Mononuclear cell (primary cell): Measurements from ENCODE around the gene GAS7. TPM values are rescaled to one million over a fixed set of nuclear protein-coding genes. Genes with fewer than 3 reads are reported as not detected.

Source experiments
- H3K27me3 ChIP-seq: 2 replicates; pipeline ENCODE4 v1.6.0; 2011; ENCODE audit warnings: low read length, control low read depth; ENCODE audit not compliant: insufficient read depth
- H3K4me1 ChIP-seq: 2 replicates; pipeline ENCODE4 v1.5.1; 2011; ENCODE audit warnings: mild to moderate bottlenecking, low read length, control low read depth; ENCODE audit not compliant: insufficient read depth
- H3K4me3 ChIP-seq: 2 replicates; pipeline ENCODE4 v1.5.1; 2011; ENCODE audit warnings: mild to moderate bottlenecking, low read length, moderate library complexity
- H3K9me3 ChIP-seq: 2 replicates; pipeline ENCODE4 v1.5.1; 2011; ENCODE audit warnings: low read depth, mild to moderate bottlenecking, control low read depth, low read length
- total RNA-seq: library from RNA; depleted of rRNA; stranded (reverse); fragments of >200 nt; gene quantifications from one replicate; pipeline ENCODE4 v1.2.3, GENCODE V29; 2012

GAS7 gene
- total RNA-seq, 1 donor = 38.4 TPM

DNA sequence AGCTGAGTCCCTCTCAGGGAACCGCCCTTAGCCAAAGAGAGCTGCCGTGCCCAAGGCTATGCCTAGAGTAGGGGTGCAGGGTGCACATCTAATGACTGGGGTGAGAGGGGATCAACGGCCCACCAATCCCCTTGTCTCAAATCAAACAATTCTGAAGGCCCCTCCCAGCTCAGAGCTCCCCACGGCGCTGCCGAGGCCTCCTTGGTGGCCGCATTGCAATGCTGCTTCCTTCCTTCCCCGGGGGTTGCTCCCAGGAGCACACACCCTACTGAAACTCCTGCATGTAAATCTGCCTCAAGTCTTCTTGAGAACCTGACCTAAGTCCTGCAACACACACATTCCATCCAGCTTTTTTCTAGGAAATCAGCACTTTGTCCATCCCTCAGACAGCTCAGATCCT, 212.8 kb downstream of the GAS7 start:
- Histone ChIP-seq H3K4me1 (peaks cover 39% of the 10 kb centered on the region), H3K9me3 (no peaks in the 10 kb centered on the region), H3K4me3 (no peak overlapping the region), H3K27me3 (no peaks in the 10 kb centered on the region)

DNA sequence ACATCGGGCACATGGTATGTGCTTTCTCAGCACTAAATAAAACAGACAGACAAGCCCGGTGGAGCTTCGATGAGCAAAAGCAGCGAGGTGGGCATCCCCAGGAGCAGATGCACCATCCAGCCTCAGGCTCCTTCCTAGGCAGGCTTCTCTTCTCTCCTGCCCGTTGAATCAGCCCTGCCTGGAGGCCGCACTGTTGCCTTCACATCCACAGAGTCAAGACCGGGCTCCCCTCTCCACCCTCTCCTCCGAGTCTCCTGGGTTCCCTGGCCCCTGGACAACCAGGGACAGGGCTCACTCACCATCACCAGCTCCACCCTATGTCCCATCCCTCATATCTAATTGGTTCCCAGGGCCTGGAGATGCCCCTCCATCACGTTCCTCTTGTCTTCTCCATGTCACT, 213.6 kb downstream of the GAS7 start:
- H3K4me3 ChIP-seq = no peak overlapping the region
- peaks cover 39% of the 10 kb centered on the region for H3K4me1 ChIP-seq
- H3K27me3 ChIP-seq = no peaks in the 10 kb centered on the region
- H3K9me3 ChIP-seq = no peaks in the 10 kb centered on the region

DNA sequence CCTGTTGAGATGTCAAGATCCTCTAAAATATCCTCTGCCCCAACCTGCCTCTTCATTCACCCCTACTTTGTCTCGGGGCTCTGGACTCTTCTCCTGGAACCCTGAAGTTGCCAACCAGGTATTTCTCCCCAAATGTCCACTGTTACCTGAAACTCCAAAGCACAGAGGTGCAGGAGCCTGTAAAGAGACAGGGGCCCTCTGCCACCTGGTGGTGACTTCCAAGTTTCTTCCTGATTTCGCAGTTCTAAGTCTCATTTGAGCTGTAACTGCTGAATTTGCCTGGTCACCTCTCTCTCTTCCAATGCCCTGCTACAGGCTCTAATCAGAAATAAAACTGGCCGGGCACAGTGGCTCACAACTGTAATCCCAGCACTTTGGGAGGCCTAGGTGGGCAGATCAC, 216.2 kb downstream of the GAS7 start:
- Histone ChIP-seq H3K27me3 (no peaks in the 10 kb centered on the region), H3K4me1 (peaks cover 30% of the 10 kb centered on the region), H3K4me3 (no peak overlapping the region), H3K9me3 (no peaks in the 10 kb centered on the region)

DNA sequence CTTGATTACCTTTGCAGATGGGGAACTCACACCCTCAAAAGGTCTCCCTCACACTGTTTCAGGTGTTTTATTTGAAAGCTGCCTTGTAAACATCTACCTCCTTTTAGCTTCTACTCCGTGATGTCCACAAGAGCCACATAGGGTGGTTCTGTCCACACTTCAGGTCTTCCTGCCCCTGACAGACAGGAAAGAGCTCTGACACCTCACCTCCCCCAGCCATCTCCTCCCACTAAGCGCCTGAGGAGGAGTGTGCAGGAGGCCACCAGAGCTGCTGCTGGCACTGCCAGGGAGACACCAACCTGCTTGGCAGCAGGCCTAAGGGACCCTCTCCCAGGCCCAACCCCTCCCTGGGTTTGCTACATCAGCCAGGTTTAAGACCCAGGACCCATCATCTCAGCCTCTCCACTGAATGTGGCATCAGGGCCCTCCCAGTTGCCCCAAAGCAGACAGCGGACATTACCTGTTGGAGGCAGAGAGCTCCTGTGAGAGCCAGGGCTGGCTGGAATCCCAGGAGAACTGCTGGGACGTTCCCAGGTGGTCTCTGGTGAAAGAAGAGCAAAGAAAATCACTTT, 217.0 kb downstream of the GAS7 start:
- H3K4me1 ChIP-seq = peaks cover 30% of the 10 kb centered on the region
- H3K9me3 ChIP-seq = no peaks in the 10 kb centered on the region
- H3K27me3 ChIP-seq = no peaks in the 10 kb centered on the region
- no peak overlapping the region for H3K4me3 ChIP-seq

DNA sequence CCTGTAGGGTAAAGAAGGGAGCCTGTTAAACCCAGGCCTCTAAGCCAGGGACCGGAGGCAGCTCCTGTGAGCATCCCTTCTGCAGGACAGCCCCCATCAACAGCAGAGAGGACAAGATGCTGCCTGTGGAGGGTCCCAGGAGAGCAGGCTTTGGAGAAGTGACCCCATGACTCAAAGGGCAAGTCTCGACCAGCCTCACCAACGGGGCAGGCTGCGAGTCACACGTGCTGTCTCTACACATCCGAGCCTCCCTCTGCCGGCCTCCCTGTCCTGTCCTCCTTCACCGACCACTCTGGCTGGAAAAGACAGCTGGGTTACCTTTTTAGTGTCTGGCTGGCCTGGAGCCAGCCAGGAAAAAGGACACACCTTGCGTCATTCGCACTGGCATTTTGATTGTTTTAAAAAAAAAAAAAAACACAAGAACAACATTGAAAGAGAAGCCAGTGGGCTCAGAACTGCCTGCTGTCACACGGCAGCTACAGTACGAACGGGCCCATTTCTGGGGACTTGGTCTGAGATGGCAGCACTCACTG, 218.9 kb downstream of the GAS7 start:
- H3K4me3 ChIP-seq = no peak overlapping the region
- H3K4me1 ChIP-seq = peaks cover 35% of the 10 kb centered on the region

DNA sequence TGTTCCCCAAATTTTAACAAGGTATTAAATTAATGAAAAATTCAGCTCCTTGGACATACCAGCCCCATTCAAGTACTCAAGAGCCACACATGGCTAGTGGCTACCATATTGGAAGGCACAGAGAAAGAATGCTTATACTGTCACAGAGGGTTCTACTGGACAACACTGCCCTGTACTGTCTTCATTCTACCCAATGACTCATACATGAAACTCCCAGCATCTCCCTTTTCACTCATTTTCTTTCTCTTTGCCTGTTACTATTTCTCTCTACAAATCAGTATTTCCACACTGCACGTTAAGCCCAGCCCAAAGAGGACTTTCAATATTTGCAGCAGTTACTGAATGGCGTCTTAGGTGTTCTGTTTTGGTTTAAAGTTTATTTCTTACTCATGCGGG, 221.2 kb downstream of the GAS7 start:
- peaks cover 43% of the 10 kb centered on the region for H3K4me1 ChIP-seq
- H3K9me3 ChIP-seq = no peaks in the 10 kb centered on the region
- H3K27me3 ChIP-seq = no peaks in the 10 kb centered on the region
- no peak overlapping the region for H3K4me3 ChIP-seq

More for the DNA sequence above, 218.9 kb downstream of the GAS7 start:
- H3K27me3 ChIP-seq = no peaks in the 10 kb centered on the region
- H3K9me3 ChIP-seq = no peaks in the 10 kb centered on the region

DNA sequence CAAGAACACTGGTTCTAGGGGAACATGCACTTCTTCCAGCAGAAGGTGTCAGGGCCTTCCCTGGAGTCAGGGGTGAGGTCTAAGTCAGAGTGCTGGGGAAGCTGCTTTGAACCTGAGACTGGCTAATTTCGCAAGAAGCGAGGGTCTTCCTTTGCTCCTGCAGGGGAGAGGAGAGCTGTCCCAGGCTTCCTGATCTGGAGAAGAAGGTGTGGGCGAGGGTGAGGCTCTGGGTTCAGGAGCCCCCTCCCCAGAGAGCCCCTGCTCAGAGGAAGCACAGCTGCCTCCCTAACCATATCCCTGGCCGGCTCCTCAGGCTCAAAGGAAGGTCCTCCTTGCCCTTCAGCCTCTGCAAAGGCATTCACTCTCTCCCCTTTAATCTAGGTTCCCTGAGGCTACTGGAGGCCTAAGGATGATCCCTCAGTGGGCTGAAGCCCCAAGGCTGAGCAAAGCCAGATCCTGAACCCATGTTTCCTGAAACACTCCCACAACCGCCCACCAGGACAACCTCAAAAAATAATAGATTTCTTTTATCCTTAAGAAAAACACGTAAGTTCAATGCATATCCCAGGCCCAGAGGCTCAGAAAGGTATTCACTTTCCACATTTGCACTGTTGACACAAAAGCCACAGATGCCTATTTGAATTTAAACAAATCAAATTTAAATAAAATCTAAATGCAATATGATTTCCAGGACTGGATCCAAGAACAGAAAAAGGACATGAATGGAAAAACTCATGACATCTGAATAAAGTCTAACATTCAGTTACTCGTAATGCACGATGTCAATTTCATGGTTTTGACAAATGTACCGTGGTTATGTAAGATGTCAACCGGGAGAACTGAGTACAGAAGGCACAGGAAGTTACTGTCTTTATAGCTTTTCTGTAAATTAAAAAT, 221.9 kb downstream of the GAS7 start:
- Histone ChIP-seq H3K4me3 (no peak overlapping the region), H3K9me3 (no peaks in the 10 kb centered on the region), H3K4me1 (peaks cover 37% of the 10 kb centered on the region), H3K27me3 (no peaks in the 10 kb centered on the region)

DNA sequence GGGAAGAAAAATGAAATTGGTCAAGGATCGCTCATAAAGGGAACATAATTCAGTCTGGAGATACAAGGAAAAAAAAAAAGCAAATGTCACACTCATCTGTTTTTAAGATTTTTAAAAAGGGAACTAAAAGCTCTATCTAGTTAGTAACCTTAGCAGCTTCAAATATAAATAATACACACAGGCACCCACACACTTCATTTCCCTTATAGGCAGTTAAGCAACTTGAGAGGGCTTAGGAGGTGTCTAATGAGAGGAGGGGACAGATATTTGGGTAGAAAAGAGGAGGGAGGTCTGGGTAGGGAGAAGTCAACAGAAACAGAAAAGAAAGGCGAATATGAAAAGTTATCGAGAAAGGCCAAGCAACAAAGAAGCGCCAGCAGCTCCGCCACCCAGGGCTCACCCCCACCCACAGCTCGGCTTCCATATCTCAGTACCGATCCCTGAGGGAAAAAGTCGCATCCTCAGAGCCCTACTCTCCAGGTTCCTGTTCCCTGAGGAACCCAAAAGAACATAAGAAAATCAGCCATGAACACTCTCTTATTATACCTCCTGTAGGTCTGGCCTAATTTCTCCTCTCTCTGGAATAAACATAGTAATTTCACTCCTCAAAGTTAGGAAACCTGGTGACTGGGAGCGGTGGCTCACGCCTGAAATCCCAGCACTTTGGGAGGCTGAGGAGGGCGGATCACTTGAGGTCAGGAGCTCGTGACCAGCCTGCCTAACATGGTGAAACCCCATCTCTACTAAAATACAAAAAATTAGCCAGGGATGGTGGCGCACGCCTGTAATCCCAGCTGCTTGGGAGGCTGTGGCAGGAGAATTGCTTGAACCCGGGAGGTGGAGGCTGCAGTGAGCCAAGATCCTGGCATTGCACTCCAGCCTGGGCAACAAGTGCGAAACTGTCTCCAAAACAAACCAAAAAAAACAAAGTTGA, 223.7 kb downstream of the GAS7 start:
- Histone ChIP-seq H3K27me3 (no peaks in the 10 kb centered on the region), H3K9me3 (no peaks in the 10 kb centered on the region), H3K4me3 (no peak overlapping the region), H3K4me1 (peaks cover 37% of the 10 kb centered on the region)

DNA sequence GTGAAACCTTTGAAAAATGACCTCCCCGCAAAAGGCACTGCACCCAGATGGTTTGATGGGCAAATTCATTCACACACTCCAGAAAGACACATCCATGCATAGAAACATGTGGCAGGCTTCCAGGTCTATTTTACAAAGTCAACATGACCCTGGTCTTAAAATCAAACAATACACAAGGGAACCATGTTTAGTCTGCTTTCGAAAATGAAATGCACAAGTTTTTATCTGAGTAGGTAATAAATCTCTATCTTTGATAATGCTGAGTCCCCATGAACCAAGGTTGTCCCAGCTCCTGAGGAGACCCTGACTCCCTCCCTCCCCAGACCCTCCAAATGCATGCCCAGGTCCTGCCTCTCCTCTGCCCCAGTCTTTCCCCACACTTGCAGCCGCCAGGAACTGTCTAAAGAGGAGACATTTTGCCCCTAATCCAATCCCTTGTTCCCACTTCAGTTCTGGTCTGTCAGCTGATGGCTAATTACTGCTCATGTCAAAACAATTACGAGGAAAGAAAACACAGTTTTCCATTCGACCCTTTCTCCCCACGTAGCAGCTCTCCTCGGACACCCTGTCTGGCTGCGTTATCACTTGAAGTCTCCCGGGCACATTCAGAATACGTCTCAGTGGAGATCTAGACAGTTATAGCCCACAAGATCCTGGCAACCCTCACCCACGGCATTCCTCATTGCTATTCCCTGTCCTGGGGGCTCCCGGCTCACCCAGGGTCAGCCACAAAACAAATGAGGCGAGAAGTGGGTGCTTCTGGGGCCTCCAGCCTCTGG, 224.5 kb downstream of the GAS7 start:
- Histone ChIP-seq H3K4me1 (peaks cover 37% of the 10 kb centered on the region), H3K4me3 (no peak overlapping the region), H3K27me3 (no peaks in the 10 kb centered on the region), H3K9me3 (no peaks in the 10 kb centered on the region)

DNA sequence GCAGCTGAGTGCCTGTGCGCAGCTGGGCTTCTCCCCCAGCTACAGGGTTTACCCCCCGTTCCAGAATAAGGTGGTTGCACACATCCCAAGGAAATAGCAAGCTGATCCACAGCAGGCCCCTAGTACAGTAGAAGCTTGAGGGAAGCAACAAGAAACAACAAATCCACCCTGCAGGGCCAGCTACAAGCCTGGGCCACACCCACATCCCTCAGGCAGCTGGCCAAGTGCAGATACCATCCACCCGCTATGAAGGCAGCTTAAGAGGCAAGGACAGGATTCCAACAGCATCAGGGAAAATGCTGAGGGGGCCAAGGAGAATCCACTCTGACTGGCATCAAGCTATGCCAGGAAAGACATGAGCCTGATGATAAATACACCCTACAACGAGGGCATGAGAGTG, 226.4 kb downstream of the GAS7 start:
- Histone ChIP-seq H3K9me3 (no peaks in the 10 kb centered on the region), H3K4me3 (no peak overlapping the region), H3K27me3 (no peaks in the 10 kb centered on the region), H3K4me1 (peaks cover 33% of the 10 kb centered on the region)

DNA sequence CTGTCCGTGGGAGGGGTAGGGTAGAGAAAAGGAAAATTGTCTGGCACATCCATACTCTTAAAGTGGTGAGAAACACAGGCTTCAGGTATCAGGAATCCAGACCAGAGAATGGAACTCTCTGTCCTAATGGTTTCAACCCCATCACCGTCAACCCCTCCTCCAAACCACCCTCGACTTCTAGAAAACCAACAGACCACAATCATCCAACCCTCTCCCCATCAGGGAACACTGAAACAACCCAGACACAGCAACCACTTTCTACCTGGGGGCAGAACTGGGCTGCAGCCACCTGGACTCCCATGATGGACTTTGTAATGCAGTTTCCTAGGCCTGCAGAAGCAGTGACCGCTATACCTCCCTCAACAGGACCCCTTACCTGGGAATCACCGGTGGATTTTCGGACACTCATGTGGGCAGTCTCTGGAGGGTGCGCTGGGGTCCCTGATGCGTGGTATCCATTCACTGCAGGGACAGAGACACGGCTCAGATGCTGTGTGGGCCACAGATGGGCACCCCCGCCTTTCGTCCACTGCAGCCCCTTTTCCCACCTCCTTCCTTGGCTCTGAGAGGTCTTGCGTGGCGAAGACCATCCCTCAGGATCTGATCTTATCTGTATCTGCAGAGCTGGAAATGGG, 229.0 kb downstream of the GAS7 start:
- Histone ChIP-seq H3K27me3 (no peaks in the 10 kb centered on the region), H3K9me3 (no peaks in the 10 kb centered on the region), H3K4me3 (no peak overlapping the region), H3K4me1 (peaks cover 7% of the 10 kb centered on the region)

DNA sequence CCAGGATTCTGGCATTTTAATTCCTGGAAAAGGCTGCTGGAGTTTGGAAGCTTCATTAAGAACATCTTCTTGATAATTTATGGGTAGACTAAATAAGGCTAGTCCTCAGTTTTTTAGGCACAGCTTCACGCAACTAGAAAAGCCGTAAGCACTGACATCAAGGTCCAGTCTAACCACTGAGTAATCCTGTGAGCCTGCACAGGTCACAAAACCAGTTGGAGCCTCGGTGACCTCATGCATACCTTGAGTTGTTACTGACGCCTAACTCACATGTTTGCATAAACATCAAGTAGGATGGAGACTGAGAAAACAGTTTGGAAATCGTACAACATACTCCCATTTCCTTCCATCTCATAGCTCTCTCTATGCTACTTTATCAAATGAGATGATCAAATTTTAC, 229.5 kb downstream of the GAS7 start:
- no peak overlapping the region for H3K4me3 ChIP-seq
- H3K27me3 ChIP-seq = no peaks in the 10 kb centered on the region

DNA sequence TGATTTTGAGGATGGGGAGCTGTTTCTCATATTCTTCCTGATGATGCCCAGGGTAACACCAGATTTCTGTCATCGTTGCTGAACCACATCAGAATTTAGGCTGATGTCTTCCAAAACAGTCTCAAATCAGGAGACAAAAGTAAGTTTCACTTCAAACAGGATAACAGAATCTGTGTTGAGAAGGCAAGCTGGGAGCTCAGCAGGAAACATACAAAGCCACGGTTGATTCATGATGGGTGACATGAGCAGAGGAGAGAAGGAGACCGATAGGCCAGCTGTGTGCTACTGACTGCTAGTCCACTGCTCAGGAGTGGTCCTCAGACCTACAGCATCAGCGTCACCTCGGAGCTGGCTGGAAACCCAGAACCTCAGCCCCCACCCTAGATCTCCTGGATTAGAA, 230.4 kb downstream of the GAS7 start:
- Histone ChIP-seq H3K4me1 (no peaks in the 10 kb centered on the region), H3K9me3 (no peaks in the 10 kb centered on the region), H3K27me3 (no peaks in the 10 kb centered on the region), H3K4me3 (no peak overlapping the region)

More for the DNA sequence above, 229.5 kb downstream of the GAS7 start:
- peaks cover 2% of the 10 kb centered on the region for H3K4me1 ChIP-seq
- no peaks in the 10 kb centered on the region for H3K9me3 ChIP-seq
